ENCODE results near the gene ALAS2.
A peak's percentile ranks its signal among the peaks of the same experiment; 100 is the strongest.
"Not testable (repeated sequence)": the region's sequence is repeated elsewhere in the genome, so short reads cannot be mapped to it uniquely, and the experiment has no call there.

ALAS2 gene

DNA sequence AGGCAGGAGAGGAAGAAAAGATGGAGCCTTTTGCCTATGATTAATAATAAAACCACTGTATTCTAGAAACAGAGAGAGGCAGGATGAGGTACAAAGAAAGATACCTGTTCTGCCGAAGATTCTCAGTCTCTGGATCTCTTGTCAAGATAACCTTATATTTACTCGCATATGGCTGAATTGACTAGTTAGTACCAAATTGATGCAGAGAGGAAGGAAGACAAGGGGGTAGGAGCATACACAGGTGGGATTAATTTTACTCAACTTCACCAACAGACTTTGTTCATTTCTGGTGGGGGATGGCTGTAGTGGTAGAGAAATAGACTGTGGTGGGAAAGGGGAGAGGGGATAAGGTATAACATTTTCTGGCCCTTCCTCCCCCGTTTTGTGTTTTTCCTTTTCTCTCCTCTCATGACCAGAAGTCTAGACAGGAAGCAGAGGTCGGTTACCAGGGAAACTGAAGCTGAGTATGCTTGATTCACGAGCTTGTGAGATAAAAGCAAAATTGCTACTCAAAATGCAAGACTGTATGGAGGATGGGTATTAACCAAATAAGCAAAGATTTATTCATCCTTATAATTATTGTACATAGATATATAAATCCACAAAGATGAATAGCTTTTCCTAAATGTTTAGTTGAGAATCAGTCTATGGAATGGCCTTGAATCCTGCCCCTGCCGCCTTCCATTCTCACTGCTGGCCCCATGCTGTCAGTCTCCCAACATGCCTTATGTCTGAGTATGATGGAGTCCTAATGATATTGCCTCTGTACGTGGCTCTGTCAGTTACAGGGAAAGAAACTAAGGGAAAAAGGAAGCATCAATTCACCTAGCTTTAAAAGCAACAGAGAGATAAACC lies 26.3 kb upstream of the ALAS2 start:
- no peaks in the 10 kb centered on the region for H3K27me3 ChIP-seq
- peak overlapping the region; percentile 32 for H3K4me3 ChIP-seq (ENCODE audit: low read depth, low read length)
- no peak for DNase-seq
- no peaks in the 10 kb centered on the region for H3K9me3 ChIP-seq
- no peaks in the 10 kb centered on the region for H3K36me3 ChIP-seq
- TF ChIP-seq, protein P1, sequence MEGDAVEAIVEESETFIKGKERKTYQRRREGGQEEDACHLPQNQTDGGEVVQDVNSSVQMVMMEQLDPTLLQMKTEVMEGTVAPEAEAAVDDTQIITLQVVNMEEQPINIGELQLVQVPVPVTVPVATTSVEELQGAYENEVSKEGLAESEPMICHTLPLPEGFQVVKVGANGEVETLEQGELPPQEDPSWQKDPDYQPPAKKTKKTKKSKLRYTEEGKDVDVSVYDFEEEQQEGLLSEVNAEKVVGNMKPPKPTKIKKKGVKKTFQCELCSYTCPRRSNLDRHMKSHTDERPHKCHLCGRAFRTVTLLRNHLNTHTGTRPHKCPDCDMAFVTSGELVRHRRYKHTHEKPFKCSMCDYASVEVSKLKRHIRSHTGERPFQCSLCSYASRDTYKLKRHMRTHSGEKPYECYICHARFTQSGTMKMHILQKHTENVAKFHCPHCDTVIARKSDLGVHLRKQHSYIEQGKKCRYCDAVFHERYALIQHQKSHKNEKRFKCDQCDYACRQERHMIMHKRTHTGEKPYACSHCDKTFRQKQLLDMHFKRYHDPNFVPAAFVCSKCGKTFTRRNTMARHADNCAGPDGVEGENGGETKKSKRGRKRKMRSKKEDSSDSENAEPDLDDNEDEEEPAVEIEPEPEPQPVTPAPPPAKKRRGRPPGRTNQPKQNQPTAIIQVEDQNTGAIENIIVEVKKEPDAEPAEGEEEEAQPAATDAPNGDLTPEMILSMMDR (IDR thresholded peaks at IDR 0.05; ENCODE audit: low read depth, low read length): no peak
- no peaks in the 10 kb centered on the region for H3K4me1 ChIP-seq

DNA sequence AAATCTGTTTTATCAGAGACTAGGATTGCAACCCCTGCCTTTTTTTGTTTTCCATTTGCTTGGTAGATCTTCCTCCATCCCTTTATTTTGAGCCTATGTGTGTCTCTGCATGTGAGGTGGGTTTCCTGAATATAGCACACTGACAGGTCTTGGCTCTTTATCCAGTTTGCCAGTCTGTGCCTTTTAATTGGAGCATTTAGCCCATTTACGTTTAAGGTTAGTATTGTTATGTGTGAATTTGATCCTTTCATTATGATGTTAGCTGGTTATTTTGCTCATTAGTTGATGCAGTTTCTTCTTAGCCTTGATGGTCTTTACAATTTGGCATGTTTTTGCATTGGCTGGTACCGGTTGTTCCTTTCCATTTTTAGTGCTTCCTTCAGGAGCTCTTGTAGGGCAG lies 19.8 kb upstream of the ALAS2 start:
- not testable (repeated sequence) for DNase-seq; H3K4me1 ChIP-seq; H3K4me3 ChIP-seq (ENCODE audit: low read depth, low read length); H3K9me3 ChIP-seq; H3K27me3 ChIP-seq; H3K36me3 ChIP-seq

DNA sequence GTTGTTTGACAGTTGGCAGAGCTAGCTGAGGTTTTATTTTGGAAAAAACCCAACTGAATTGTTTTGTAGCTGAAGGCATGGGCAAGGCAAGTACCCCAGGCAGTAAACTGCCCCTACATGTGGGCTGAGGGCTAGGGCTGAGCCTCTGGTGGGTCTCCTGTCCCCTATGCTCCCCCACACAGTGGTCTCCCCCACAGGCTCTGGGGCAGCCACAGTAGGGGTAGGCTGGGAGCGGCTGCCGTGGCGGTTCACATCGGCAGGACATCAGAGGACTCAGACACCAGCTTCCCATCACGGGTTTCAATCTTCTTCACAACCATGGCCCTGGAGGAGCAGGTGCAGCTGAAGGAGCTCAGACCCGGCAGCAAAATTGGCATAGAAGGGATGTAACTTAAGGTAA lies 10.7 kb upstream of the ALAS2 start:
- Histone ChIP-seq H3K27me3 (no peaks in the 10 kb centered on the region), H3K4me1 (no peaks in the 10 kb centered on the region), H3K9me3 (no peaks in the 10 kb centered on the region), H3K36me3 (no peaks in the 10 kb centered on the region), H3K4me3 (ENCODE audit: low read depth, low read length) (no peak overlapping the region)
- DNase-seq: no peak
- TF ChIP-seq, protein P1 (IDR thresholded peaks at IDR 0.05; ENCODE audit: low read depth, low read length): no peak

DNA sequence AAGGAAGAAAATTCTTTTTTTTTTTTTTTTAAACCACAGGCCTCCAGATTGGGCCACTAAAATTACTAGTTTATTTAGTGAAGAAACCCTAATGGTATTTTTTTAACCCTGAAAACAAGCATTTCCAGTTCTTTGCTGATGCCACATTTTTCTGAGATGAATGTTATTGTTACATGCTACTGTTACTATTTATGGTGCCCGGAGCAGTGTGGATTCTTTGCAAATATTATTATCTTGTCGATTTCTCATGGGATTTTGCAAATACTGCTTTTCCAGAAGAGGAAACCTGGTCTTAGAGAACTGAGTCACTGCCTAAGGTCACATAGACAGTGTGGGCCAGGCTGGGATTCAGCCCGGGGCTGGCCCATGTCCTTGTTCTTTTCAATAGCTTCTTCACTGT lies 8.7 kb upstream of the ALAS2 start:
- Histone ChIP-seq H3K4me1 (no peaks in the 10 kb centered on the region), H3K9me3 (no peaks in the 10 kb centered on the region), H3K4me3 (ENCODE audit: low read depth, low read length) (no peak overlapping the region), H3K27me3 (no peaks in the 10 kb centered on the region), H3K36me3 (no peaks in the 10 kb centered on the region)
- TF ChIP-seq, protein P1 (IDR thresholded peaks at IDR 0.05; ENCODE audit: low read depth, low read length): no peak
- no peak for DNase-seq

DNA sequence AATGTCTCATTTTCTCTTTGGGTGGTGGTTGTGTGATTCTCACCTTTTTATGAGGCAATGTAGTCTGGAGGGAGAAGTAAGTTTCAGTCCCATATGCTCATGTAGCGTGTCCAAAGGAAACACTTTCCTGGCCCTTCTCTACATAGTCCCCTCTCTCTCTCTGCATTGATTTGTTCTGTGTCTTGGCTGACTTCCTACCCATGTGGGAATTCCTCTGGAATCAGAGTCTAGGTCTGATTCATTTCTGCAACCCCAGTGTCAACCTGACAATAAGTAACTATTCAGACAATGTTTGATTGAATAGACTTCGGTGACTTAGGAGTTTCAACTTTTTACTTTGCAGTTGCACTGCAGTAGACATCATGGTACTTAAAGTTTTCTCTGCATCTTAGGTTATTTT lies 2.7 kb upstream of the ALAS2 start:
- Histone ChIP-seq H3K36me3 (no peaks in the 10 kb centered on the region), H3K4me1 (no peaks in the 10 kb centered on the region), H3K4me3 (ENCODE audit: low read depth, low read length) (no peak overlapping the region), H3K9me3 (no peaks in the 10 kb centered on the region), H3K27me3 (no peaks in the 10 kb centered on the region)
- no peak for DNase-seq
- TF ChIP-seq, protein P1 (IDR thresholded peaks at IDR 0.05; ENCODE audit: low read depth, low read length): no peak

DNA sequence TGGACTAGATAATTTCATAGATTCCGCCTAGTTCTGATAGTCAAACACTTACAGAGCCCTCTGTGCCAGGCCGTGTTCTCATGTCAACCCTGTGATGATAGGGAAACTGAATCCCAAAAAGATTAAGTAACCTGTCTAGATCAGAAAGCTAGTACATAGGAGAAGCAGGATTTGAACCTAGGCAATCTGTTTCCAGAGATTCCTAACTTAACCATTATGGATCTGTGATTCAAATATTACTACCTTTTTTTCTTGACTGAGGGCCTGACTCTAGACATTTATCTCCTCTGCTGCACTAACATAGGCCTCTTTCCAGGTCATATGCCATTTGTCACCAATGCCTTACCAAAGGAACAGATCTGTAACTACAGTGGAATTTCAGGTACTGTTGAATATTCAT lies 1.5 kb downstream of the ALAS2 start:
- H3K9me3 ChIP-seq: no peaks in the 10 kb centered on the region
- no peaks in the 10 kb centered on the region for H3K27me3 ChIP-seq
- H3K4me1 ChIP-seq: no peaks in the 10 kb centered on the region
- DNase-seq: no peak
- H3K4me3 ChIP-seq (ENCODE audit: low read depth, low read length): no peak overlapping the region
- H3K36me3 ChIP-seq: no peaks in the 10 kb centered on the region
- TF ChIP-seq, protein P1 (IDR thresholded peaks at IDR 0.05; ENCODE audit: low read depth, low read length): no peak

Measured in BE2C (cell line).